Stimulated activated CD8-positive, alpha-beta memory T cell treated with anti-CD3 and anti-CD28 coated beads, Interleukin-4, amount 100 ng/mL, for 4 hours (primary cell): ENCODE measurements around the gene KRTAP1-5.
"Not testable (repeated sequence)": the region's sequence is repeated elsewhere in the genome, so short reads cannot be mapped to it uniquely, and the experiment has no call there.

Experiments used
- DNase-seq, 2 donors: peaks; one replicate each; pipeline ENCODE4 v3.0.0-alpha.2; 2020; ENCODE audit warnings: low read depth in 2 of 2, low spot score in 1 of 2

Gene KRTAP1-5

DNA sequence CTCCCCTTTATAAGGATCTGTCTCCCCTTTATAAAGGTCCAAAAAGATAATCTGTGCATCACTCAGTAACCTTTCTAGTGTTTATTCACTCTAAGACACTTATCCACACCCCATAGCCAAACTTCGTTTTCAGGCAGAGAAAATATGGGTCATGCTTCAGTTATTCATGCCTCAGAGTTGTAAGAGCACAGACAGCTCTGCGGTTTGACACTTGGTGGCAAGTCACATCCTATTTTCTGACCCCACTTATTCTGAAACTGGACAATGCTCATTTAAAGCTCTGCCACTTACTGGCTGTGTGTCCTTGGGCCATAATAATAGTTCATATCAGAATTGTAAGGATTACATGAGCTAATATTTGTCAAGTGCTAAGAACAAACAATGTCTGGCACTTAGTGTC lies 22.1 kb upstream of the KRTAP1-5 start:
- no peak for DNase-seq

DNA sequence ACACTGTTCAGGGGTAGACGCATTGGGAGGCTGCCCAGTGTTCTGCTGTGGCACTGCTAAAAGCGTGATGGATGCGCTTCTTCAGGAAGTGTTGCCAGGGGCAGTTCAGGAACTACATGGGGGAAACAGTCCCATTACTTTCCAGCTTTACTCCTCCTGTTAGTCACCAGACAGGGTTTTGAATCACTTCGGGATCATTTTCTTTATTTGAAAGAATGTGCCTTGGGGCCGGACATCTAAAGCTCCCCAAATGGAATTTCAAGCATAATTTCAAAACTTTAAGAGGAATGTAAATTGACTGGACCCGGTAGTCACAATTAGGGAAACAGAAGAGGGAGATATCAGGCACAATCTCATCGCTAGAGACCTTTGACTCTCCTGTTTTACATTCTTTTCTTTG lies 21.4 kb upstream of the KRTAP1-5 start:
- no peak for DNase-seq

DNA sequence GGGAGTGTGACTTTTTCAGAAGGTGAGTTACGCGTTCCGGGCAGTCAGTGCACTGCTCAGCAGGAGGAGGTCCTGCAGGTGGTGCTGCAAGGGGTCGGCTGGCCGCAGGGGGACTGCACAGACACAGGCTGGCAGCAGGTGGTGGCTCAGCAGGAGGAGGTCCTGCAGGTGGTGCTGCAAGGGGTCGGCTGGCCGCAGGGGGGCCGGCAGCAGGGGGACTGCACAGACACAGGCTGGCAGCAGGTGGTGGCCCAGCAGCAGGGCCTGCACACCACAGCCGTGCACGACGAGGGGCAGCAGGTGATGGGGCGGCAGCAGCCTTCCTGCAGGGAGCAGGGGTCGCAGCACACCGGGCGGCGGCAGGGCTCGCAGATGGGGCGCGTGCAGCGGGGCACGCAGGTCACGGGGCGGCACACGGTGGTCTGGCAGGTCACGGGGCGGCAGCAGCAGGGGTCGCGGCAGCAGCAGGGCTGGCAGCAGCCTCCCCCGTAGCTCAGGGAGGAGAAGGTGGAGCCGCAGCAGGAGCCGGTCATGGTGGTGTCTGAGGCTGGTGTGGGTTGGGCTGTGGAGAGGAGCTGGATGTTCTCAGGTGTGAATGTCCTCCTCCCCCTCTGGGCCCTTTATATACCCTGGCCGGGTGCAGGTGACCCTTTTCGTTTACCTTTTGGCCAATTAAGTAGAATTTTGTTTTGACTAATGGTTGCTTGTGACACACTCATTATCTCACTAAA lies 19.9 kb upstream of the KRTAP1-5 start, which contains the start of gene KRTAP2-1:
TSS of gene KRTAP2-1 (minus strand) at position 582 of the 731 bp plus-strand sequence. CDS start at position 533, 49 bp downstream.
- DNase-seq: not testable (repeated sequence)

DNA sequence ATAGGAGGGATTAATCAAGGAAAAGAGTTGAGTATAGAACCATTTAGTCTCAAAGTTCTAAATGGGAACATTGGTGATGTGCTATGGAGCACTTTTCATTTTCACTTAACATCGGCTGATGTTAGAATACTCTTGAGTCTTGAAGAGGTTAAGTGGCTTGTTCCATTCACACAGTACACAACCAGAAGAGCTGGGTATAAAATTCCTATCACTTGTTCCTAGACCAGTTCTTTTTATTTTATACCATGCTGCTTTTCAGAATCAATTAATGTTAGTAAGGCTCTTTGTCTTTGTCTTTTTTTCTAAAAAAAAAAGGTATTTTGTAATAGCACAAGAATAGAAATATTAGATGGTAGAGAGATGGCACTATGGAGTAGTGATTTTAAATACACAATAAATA lies 15.9 kb upstream of the KRTAP1-5 start:
- no peak for DNase-seq

DNA sequence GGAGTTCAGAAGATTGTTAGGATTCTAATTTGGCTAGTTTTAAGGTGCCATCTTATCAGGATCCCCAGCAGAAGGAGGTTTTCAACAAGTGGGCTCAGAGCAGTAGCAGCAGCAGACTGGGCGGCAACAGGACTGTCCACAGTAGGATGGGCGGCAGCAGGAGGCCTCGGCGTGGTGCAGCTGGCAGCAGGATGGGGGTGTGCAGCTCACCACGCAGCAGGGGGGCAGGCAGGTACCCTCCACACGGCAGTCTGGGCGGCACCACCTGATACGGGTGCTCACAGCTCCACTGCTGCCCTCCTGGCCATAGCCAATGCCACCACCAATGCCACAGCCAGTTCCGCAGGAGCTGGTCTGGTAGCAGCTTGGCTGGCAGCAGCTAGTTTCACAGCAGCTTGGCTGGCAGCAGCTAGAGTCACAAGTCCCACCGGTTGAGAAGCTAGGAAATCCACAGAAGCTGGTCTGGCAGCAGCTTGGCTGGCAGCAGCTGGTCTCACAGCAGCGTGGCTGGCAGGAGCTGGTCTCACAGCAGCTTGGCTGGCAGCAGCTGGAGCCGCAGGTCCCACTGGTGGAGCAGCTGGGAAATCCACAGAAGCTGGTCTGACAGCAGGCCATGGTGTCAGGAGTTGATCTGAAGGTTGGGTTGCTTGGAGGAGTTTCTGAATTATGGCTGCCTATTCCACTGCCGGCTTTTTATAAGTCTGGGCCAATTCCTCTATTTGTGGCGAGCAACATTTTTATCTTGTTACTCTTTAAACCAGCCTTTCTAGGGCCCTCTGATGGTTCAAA lies 14.0 kb upstream of the KRTAP1-5 start, which contains the start of gene KRTAP1-1:
TSS of gene KRTAP1-1 (minus strand) at position 668 of the 789 bp plus-strand sequence. CDS start at position 615, 53 bp downstream.
- not testable (repeated sequence) for DNase-seq

DNA sequence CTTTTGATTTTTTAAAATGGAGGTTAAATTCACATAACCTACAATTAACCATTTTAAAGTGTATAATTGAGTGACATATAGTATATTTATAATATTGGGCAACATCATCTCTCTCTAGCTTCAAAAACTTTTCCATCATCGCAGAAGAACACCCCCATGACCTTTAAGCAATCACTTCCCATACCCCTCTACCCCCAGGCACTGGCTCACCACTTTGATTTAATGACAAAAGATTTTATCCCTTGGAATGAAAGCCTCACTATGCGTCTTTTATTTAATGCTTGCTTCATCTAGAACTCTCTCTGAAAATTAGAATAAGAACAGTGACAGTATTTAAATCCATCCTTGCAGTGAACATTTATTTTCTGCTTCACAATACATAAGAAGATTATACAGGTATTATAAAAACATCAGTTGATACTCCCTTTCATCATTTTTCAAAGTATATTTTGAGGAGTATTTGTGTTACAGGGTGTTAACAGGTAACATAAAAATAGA lies 10.9 kb upstream of the KRTAP1-5 start:
- no peak for DNase-seq

DNA sequence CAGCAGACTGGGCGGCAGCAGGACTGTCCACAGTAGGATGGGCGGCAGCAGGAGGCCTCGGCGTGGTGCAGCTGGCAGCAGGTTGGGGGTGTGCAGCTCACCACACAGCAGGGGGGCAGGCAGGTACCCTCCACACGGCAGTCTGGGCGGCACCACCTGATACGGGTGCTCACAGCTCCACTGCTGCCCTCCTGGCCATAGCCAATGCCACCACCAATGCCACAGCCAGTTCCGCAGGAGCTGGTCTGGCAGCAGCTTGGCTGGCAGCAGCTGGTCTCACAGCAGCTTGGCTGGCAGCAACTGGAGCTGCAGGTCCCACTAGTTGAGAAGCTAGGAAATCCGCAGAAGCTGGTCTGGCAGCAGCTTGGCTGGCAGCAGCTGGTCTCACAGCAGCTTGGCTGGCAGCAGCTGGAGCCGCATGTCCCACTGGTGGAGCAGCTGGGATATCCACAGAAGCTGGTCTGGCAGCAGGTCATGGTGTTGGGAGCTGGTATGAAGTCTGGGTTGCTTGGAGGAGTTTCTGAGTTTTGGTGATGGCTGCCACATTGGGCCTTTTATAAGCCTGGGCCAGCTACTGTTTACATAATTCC lies 7.4 kb upstream of the KRTAP1-5 start, which contains the start of gene KRTAP1-3:
TSS of gene KRTAP1-3 (minus strand) at position 529 of the 590 bp plus-strand sequence. CDS start at position 476, 53 bp downstream.
- not testable (repeated sequence) for DNase-seq

DNA sequence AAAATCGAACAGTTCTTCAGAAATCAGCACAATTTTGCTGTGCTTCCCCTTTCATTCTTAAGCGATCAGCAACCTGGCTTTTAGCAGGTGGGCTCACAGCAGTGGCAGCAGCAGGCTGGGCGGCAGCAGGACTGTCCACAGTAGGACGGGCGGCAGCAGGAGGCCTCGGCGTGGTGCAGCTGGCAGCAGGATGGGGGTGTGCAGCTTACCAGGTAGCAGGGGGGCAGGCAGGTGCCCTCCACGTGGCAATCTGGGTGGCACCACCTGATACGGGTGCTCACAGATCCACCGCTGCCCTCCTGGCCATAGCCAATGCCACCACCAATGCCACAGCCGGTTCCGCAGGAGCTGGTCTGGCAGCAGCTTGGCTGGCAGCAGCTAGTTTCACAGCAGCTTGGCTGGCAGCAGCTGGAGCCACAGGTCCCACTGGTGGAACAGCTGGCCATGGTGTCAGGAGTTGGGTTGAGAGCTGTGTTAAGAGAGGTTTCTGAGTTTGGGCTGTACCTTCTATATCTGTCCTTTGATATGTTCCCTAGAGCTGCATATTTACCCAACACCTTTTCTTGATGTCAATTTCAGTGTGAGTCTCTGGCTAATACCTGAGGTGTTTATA lies 2.7 kb upstream of the KRTAP1-5 start, which contains the start of gene KRTAP1-4:
TSS of gene KRTAP1-4 (minus strand) at position 563 of the 613 bp plus-strand sequence. CDS start at position 446, 117 bp downstream.
- DNase-seq: no peak

DNA sequence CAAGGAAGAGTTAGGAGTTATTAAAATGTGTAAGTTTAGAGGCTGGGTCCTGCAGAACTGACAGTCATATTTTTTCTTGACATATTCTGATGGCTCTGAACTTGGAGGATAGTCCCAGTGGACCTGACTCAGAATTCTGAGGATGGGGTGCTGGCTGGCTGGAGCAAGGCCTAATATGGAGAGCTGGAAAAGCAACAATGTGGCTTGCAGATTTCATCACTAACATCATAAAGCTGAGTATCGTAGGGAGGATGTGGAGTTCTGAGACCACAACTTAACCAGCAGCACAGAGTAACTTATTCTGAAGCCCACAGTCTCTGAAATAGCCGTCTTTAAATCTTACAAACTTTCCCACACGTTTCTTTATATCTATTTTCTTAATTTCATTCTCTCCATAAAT lies 2.3 kb downstream of the KRTAP1-5 start:
- DNase-seq: no peak

DNA sequence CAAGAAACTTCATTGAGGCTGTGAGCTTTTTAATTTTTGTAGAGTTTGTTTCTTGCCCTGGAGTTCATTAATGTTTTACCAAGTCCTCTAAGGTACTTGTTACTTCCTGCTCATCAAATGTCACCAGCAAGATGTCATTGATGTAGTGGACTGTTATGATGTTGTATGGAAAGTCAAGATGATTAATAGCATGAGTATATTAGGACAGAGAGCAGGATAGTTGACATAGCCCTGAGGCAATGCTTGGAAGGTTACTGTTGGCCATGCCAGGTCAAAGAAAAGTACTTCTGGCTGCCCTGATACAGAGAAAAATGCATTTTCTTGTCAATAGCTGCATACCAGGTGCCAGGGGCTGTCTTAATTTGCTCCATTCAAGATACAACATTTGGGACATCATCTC lies 6.7 kb downstream of the KRTAP1-5 start:
- no peak for DNase-seq

DNA sequence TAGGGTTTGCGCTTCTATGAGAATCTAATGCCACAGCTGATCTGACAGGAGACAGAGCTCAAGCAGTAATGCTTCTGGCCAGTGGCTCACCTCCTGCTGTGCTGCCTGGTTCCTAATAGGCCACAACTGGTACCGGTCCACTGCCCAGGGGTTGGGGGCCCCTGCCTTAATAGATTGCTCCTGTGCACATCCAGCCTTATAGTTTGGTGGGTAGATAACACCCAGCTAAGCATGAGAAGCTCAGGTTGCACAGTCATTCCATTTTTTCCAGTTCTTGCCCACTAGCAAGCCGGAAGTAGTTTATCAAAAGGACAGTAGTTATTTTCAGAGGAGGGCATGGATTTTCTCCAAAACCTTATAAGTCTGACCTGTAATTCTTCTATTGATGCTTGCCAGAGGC lies 7.6 kb downstream of the KRTAP1-5 start:
- DNase-seq: no peak

DNA sequence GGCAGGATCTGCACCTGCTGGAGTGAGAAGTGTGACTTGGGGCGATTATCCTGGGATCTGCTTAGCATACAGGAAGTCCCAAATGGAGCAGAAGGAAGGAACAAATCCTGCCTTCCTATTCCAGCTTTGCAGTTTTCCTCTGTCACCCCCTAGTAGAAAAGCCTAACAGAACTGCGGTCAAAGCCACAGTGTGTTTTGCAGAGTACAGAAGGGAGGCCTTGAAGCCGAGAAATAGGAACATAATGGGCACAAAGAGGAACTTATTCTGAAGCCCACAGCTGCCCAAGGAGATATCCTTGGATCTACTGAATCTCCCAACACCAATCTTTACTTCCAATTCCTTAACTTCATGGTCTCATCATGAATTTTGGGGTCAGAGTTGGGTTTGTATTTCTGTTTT lies 8.5 kb downstream of the KRTAP1-5 start:
- no peak for DNase-seq

DNA sequence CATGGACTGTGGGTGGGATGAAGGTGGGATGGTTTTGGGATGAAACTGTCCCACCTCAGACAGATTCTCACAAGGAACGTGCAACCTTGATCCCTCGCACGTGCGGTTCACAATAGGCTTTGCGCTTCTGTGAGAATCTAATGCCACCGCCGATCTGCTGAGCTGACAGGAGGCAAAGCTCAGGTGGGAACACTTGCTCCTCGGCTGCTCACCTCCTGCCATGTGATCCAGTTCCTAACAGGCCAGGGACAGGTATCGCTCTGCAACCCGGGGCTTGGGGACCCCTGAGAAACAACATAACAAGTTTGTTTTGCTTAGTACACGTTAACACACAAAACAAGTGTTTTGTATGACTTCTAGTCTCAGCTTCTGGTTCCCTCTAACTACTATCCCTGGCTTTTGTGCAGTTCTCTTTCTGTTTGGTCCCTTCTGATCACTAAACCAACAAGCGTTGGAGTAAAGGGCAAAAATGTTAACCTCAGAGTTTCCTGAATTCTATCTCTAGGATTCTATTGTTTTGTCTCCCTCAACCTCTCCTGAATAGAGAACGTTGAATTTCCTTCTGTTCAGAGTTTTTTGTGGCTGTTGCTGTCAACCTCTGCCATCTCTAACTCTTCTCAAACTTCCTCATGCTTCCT lies 10.3 kb downstream of the KRTAP1-5 start:
- DNase-seq: no peak

DNA sequence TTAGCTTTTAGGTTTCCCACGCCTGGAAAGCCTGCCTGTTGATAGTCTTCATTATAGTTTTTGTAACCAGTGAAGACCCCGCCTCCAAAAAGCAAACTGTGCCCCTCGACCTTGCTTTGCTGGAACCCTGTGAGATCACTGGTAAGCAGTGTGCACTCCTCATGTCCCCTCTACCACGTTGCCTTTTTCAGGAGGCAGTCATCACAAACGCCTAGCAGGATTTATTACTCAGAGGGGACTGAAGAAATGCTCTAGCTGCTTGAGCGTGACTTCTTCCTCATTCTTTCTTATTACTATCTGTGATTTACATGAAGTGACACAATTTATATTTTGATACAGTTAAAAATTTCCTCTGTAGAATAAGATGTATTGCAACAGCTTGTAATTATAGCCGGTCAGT lies 11.6 kb downstream of the KRTAP1-5 start:
- no peak for DNase-seq

DNA sequence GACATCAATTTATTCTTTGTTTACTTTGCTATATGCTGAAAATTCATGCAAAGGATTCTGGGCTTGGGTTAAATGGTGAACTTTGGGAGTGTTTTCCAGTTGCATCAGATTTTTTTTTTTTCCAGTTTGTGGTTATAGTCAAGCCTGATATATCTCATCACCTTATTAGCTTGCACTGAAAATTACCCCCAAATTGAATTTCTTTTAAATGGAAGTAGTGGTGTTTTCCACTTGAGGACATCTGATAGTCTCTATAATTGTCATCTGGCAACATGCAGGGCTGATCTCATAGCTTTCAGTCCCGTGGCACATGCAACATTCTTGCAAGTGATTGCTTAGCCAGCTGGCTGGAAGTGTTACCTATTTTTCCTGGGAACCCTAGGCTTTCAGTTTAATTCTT lies 13.4 kb downstream of the KRTAP1-5 start:
- DNase-seq: no peak

DNA sequence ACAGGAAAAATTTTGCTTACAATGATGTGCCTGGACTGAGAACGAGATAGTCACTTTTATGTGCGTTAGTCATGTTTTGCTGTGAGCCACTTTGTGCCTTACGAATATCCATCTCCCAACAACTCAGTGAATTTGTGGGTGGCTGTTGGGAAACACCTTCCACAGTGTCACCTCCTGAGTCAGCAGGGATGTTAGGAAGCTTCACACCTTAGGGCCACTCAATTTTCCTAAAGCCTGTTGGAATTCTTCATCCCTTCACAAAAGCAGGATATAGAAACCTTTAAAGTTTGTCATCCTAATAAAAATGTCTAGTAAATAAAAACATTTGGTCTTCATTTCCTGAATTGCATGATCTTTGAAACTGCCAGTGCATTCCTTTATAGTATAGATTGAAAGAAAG lies 13.8 kb downstream of the KRTAP1-5 start:
- DNase-seq: no peak

DNA sequence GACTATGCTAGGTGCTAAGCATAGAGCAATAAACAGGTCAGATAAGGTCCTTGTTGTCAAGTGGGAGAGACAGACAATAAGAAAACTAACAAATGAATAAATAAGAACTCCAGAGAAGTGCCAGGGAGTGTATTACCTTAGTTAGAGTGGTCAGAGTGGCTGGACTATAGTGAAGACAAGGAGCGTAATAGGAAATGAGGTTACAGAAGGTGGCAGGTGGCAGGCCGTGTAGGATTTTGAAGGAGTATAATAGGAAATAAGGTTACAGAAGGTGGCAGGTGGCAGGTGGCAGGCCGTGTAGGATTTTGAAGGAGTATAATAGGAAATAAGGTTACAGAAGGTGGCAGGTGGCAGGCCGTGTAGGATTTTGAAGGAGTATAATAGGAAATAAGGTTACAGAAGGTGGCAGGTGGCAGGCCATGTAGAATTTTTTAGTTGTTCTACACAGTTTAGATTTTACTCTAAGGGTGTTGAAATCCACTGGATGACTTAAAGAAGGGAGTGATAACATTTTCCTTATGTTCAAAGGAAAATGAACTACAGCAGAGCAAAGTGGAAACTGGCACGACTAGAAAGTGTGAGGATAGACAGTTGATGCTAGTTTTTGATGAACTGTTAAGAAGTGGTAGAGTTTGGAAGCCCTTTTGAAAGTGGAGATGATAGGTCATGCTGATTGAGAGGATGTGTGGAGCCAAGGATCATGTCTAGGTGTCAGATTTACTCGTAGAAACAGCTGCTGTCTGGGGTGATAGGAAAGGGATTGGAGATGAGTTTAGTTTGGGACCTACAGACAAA lies 14.5 kb downstream of the KRTAP1-5 start:
- DNase-seq: no peak

DNA sequence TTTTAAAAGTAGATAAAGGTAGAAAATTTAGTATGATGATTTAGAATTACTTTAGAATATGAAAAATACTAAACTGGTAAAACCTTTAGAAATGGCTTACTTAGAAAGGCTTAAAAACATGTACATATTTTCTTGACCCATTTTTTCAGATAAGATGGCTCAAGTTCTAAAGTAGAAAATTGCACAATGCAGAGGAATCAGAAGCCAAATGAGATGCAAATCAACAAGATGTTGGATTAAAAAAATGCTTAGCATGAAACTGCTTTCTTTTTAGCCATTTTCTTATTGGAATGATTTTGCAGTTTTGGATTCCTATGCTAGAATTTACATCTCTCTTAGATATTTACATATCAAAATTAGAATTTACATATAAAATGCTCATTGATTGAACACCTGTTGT lies 16.6 kb downstream of the KRTAP1-5 start:
- DNase-seq: no peak

DNA sequence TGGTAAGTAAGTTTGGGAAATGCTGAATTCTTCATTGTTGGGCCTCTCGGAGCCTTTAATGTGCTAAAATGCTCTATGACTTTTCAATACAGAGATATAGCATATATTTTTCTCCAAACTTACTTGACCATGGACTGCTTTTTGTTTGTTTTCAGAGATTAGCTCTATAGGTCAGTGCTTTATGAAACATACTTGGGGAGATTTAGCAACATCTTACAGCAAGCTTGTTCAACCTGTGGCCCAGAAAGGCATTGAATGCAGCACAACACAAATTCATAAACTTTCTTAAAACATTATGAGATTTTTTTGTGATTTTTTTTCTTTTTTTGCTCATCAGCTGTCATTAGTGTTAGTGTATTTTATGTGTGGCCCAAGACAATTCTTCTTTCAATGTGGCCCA lies 17.1 kb downstream of the KRTAP1-5 start:
- DNase-seq: no peak

DNA sequence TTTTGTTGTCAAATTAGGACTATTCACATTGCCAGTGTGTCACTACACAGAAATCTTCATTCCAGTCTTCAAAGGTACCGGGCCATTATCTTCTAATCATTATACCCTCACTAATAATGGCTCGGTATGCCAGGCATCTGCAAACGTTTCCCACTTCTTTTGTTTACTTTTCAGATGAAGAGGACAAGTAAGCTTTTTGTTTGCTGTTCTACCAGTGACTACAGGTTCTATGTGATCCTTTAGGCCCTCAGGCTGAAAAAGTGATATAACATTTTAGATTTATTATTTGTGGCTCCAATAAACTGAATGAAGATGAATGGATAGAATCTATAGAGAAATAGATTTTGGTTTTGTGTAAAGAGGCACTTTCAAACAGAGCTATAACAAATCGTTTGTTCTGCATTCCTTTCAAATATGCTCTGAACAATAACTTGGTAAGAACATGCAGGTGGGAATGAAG lies 17.7 kb downstream of the KRTAP1-5 start:
- DNase-seq: no peak
